ENCODE data around the gene PLEKHH3.

- no peak for TF ChIP-seq CTCF (IDR thresholded peaks at IDR 0.05; ENCODE audit: low read depth, low read length)
- peak; percentile 97 for TF ChIP-seq EZH2phosphoT487 (IDR thresholded peaks at IDR 0.05; ENCODE audit: low read depth)
These were observed 28.2 kb upstream of the PLEKHH3 start for GRCh38 chr17:42704837-42705494.
